SK-N-SH (cell line): ENCODE measurements around the gene TFF3. TPM values are rescaled to one million over a fixed set of nuclear protein-coding genes. Genes with fewer than 3 reads are reported as not detected.

Experiments used
- CTCF ChIA-PET: fragments of 300-600, 350-600 bp; formaldehyde crosslinking; extraction: SDS; loops from one replicate; lab custom pipeline; 2021; lab: Yijun Ruan, JAX
- POLR2A ChIA-PET: fragments of 350-600 bp; sonication (Branson Sonifier 250); formaldehyde crosslinking; extraction: SDS; loops from one replicate; lab custom pipeline; 2020; ENCODE audit warnings: antibody characterized with exemption, inconsistent platforms; lab: Yijun Ruan, JAX
- DNase-seq: peaks from one replicate; pipeline ENCODE4 v3.0.0; 2012
- H2AFZ ChIP-seq: fragments of 200-600 bp; sonication (generic); 2 replicates; pipeline ENCODE4 v1.8.1; 2016; ENCODE audit warnings: antibody characterized with exemption, mild to moderate bottlenecking, low read depth
- H3F3A ChIP-seq: fragments of 200-600 bp; sonication (generic); replicated peaks from 2 replicates; pipeline ENCODE3; 2016; ENCODE audit warnings: antibody characterized with exemption, mild to moderate bottlenecking; ENCODE audit not compliant: insufficient read depth
- H3K27ac ChIP-seq, 2 experiments: fragments of 200-500 bp in 1 of 2; fragments of 200-600 bp in 1 of 2; sonication (Bioruptor generic) in 1 of 2; sonication (generic), shearing (Covaris generic) in 1 of 2; 2 replicates each; pipeline versions ENCODE4 v1.5.1 to v1.6.1; 2014 to 2016; ENCODE audit warnings: low read depth in 2 of 2, inconsistent platforms in 1 of 2, low read length in 1 of 2, mild to moderate bottlenecking in 1 of 2, mixed read lengths in 1 of 2
- H3K27me3 ChIP-seq: fragments of 200-600 bp; sonication (generic), shearing (Covaris generic); 2 replicates; pipeline ENCODE4 v1.6.1; 2016; ENCODE audit warnings: mixed run types; ENCODE audit not compliant: insufficient read depth
- H3K36me3 ChIP-seq, 2 experiments: fragments of 200-500 bp in 1 of 2; fragments of 200-600 bp in 1 of 2; sonication (Bioruptor generic) in 1 of 2; sonication (generic) in 1 of 2; replicated peaks in 1 of 2; 2 replicates each; pipeline versions ENCODE3 to v1.5.1; 2014 to 2016; ENCODE audit warnings: low read length in 1 of 2, mild to moderate bottlenecking in 1 of 2; ENCODE audit not compliant: insufficient read depth in 2 of 2, control insufficient read depth in 1 of 2
- H3K4me1 ChIP-seq, 2 experiments: fragments of 200-500 bp in 1 of 2; fragments of 200-600 bp in 1 of 2; sonication (Bioruptor generic) in 1 of 2; sonication (generic), shearing (Covaris generic) in 1 of 2; 2 replicates each; pipeline versions ENCODE4 v1.5.1 to v1.6.1; 2014 to 2016; ENCODE audit warnings: low read depth in 1 of 2, low read length in 1 of 2, mixed run types in 1 of 2; ENCODE audit not compliant: insufficient read depth in 2 of 2, control insufficient read depth in 1 of 2
- H3K4me2 ChIP-seq: fragments of 200-600 bp; sonication (generic), shearing (Covaris generic); 2 replicates; pipeline ENCODE4 v1.6.1; 2017; ENCODE audit warnings: mixed run types
- H3K4me3 ChIP-seq, 2 experiments: fragments of 200-500 bp in 1 of 2; fragments of 200-600 bp in 1 of 2; sonication (Bioruptor generic) in 1 of 2; sonication (generic), shearing (Covaris generic) in 1 of 2; 2 replicates each; pipeline versions ENCODE4 v1.5.1 to v1.8.1; 2014 to 2016; ENCODE audit warnings: low read depth in 2 of 2, inconsistent platforms in 1 of 2, low read length in 1 of 2, mild to moderate bottlenecking in 1 of 2, mixed read lengths in 1 of 2, moderate library complexity in 1 of 2
- H3K79me2 ChIP-seq: fragments of 200-600 bp; sonication (generic); 2 replicates; pipeline ENCODE4 v1.8.1; 2017; ENCODE audit warnings: mild to moderate bottlenecking; ENCODE audit not compliant: insufficient read depth
- H3K9ac ChIP-seq: fragments of 200-600 bp; sonication (generic); 2 replicates; pipeline ENCODE4 v1.6.1; 2017; ENCODE audit warnings: mixed run types
- H3K9me2 ChIP-seq: fragments of 200-600 bp; sonication (generic); 2 replicates; pipeline ENCODE4 v1.6.1; 2017; ENCODE audit warnings: mixed run types
- H3K9me3 ChIP-seq: fragments of 200-600 bp; sonication (generic); 2 replicates; pipeline ENCODE4 v1.6.1; 2017; ENCODE audit warnings: mixed run types, mild to moderate bottlenecking, moderate library complexity
- H4K20me1 ChIP-seq: fragments of 200-600 bp; sonication (generic); 2 replicates; pipeline ENCODE4 v1.6.1; 2017; ENCODE audit warnings: mild to moderate bottlenecking, mixed run types; ENCODE audit not compliant: insufficient read depth
- ELF1 ChIP-seq: IDR thresholded peaks from 2 replicates; pipeline ENCODE4 v1.4.0; 2012
- EP300 ChIP-seq, 2 experiments: IDR thresholded peaks; 2 replicates each; pipeline versions ENCODE4 v1.4.0 to v1.6.1; 2012; ENCODE audit warnings: borderline replicate concordance in 1 of 2, low read depth in 1 of 2, low read length in 1 of 2
- EZH2phosphoT487 ChIP-seq: fragments of 200-600 bp; sonication (generic); IDR thresholded peaks from 2 replicates; pipeline ENCODE4 v1.6.1; 2017; ENCODE audit warnings: low read depth, mixed run types, mild to moderate bottlenecking, antibody characterized with exemption, moderate library complexity, borderline replicate concordance
- FOXJ3 ChIP-seq: sonication (generic); formaldehyde crosslinking; IDR thresholded peaks from 2 replicates; pipeline ENCODE4 v1.5.1; 2020; ENCODE audit warnings: mild to moderate bottlenecking, missing genetic modification reagents
- MEF2A ChIP-seq: IDR thresholded peaks from 2 replicates; pipeline ENCODE4 v1.4.0; 2012; ENCODE audit warnings: low read depth, borderline replicate concordance
- MXI1 ChIP-seq: IDR thresholded peaks from 2 replicates; pipeline ENCODE4 v1.6.1; 2012; ENCODE audit warnings: mild to moderate bottlenecking, low read depth, low read length, improper control_type of control experiment
- PBX3 ChIP-seq: IDR thresholded peaks from 2 replicates; pipeline ENCODE4; 2012
- POLR2AphosphoS5 ChIP-seq: IDR thresholded peaks from 2 replicates; pipeline ENCODE4 v1.6.1; 2012; ENCODE audit warnings: low read depth, low read length
- RFX5 ChIP-seq: IDR thresholded peaks from 2 replicates; pipeline ENCODE4 v1.6.1; 2012; ENCODE audit warnings: mild to moderate bottlenecking, improper control_type of control experiment, low read length
- SIN3A ChIP-seq: IDR thresholded peaks from 2 replicates; pipeline ENCODE4 v1.6.1; 2012; ENCODE audit warnings: low read depth, mild to moderate bottlenecking, low read length, moderate library complexity, borderline replicate concordance
- TEAD4 ChIP-seq: IDR thresholded peaks from 2 replicates; pipeline ENCODE4 v1.4.0; 2012; ENCODE audit warnings: mild to moderate bottlenecking, borderline replicate concordance; ENCODE audit not compliant: insufficient read depth
- USF2 ChIP-seq: fragments of 150-350 bp; IDR thresholded peaks from 2 replicates; pipeline ENCODE4 v1.6.1; 2017; ENCODE audit warnings: antibody characterized with exemption, low read length, low read depth, borderline replicate concordance
- WGBS: methylation state at CpG from one replicate; pipeline ENCODE4 v1.1.6; 2017; ENCODE audit warnings: low lambda C conversion rate; 5-methylcytosine and 5-hydroxymethylcytosine counted together
- polyA plus RNA-seq, 3 experiments: library from polyadenylated mRNA; depleted of rRNA; stranded (reverse); fragments of >200 nt; gene quantifications; 2 replicates each; pipeline ENCODE4 v1.2.3, GENCODE V29; 2012
- TF ChIP-seq, protein P1 (sequence below): IDR thresholded peaks from 2 replicates; pipeline ENCODE4 v1.4.0; 2012; ENCODE audit warnings: low read depth
- TF ChIP-seq, protein P2 (sequence below): IDR thresholded peaks from 2 replicates; pipeline ENCODE4 v1.4.0; 2012; ENCODE audit warnings: low read depth, borderline replicate concordance
- TF ChIP-seq, protein P3 (sequence below): fragments of 150-350 bp; IDR thresholded peaks from 2 replicates; pipeline ENCODE4 v1.6.1; 2016; ENCODE audit warnings: mild to moderate bottlenecking, low read depth, low read length

TFF3 gene
- polyA plus RNA-seq, 1 of the 3 experiments (the other 2 are of a cell fraction), result not detected

DNA sequence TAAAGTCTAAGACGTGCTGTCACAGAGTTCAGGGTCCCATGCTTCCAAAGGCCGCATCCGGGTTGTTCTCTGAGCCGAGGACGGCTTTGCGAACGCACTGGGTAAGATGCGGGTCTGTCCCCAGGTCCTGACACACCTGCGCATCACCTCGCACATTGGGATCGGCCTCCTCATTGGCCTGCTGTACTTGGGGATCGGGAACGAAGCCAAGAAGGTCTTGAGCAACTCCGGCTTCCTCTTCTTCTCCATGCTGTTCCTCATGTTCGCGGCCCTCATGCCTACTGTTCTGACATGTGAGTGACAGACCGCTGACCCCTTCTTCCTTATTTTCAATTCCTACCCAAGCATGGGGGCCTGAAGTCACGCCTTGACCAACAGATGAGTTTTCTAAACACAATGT, 25.3 kb downstream of the TFF3 start:
- H3F3A ChIP-seq, result no peaks in the 10 kb centered on the region
- no peaks in the 10 kb centered on the region for H3K36me3 ChIP-seq
- H3K4me1 ChIP-seq, result no peaks in the 10 kb centered on the region
- no peak for TF ChIP-seq POLR2AphosphoS5
- no peak for TF ChIP-seq EZH2phosphoT487
- TF ChIP-seq TEAD4, result no peak
- TF ChIP-seq, protein P1, sequence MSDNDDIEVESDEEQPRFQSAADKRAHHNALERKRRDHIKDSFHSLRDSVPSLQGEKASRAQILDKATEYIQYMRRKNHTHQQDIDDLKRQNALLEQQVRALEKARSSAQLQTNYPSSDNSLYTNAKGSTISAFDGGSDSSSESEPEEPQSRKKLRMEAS, result no peak
- TF ChIP-seq, protein P2, sequence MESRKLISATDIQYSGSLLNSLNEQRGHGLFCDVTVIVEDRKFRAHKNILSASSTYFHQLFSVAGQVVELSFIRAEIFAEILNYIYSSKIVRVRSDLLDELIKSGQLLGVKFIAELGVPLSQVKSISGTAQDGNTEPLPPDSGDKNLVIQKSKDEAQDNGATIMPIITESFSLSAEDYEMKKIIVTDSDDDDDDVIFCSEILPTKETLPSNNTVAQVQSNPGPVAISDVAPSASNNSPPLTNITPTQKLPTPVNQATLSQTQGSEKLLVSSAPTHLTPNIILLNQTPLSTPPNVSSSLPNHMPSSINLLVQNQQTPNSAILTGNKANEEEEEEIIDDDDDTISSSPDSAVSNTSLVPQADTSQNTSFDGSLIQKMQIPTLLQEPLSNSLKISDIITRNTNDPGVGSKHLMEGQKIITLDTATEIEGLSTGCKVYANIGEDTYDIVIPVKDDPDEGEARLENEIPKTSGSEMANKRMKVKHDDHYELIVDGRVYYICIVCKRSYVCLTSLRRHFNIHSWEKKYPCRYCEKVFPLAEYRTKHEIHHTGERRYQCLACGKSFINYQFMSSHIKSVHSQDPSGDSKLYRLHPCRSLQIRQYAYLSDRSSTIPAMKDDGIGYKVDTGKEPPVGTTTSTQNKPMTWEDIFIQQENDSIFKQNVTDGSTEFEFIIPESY, result no peak
- TF ChIP-seq RFX5, result no peak
- TF ChIP-seq, protein P3, sequence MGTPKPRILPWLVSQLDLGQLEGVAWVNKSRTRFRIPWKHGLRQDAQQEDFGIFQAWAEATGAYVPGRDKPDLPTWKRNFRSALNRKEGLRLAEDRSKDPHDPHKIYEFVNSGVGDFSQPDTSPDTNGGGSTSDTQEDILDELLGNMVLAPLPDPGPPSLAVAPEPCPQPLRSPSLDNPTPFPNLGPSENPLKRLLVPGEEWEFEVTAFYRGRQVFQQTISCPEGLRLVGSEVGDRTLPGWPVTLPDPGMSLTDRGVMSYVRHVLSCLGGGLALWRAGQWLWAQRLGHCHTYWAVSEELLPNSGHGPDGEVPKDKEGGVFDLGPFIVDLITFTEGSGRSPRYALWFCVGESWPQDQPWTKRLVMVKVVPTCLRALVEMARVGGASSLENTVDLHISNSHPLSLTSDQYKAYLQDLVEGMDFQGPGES, result no peak
- no peak for TF ChIP-seq MEF2A
- TF ChIP-seq MXI1, result no peak
- TF ChIP-seq ELF1, result no peak
- TF ChIP-seq SIN3A, result no peak
- no peak for TF ChIP-seq FOXJ3 (CRISPR knock-in tag)
- no peak for TF ChIP-seq EP300 (IDR thresholded peaks at IDR 0.05; ENCODE audit: borderline replicate concordance in 1 of 2, low read depth in 1 of 2, low read length in 1 of 2)
- no peak for TF ChIP-seq PBX3
- TF ChIP-seq USF2, result no peak
- H3K4me2 ChIP-seq, result no peak overlapping the region
- CTCF ChIA-PET, result interaction anchor here (1.2 to 2.6 kb wide), 2 partner anchors 18 to 20 kb away, joined by 4 to 10 read pairs; no protein-coding TSS in a partner anchor
- H3K9ac ChIP-seq, result no peak overlapping the region
- H3K9me3 ChIP-seq, result no peaks in the 10 kb centered on the region
- no peaks in the 10 kb centered on the region for H3K79me2 ChIP-seq
- no peak overlapping the region for H3K27ac ChIP-seq
- H3K27me3 ChIP-seq, result no peaks in the 10 kb centered on the region
- H4K20me1 ChIP-seq, result no peaks in the 10 kb centered on the region
- no peak overlapping the region for H2AFZ ChIP-seq
- DNase-seq, result no peak
- H3K9me2 ChIP-seq, result no peaks in the 10 kb centered on the region
- H3K4me3 ChIP-seq, result no peak overlapping the region
- 75% methylated on average over 18 of the region's 18 CpGs for WGBS
- POLR2A ChIA-PET, result no interaction called here
